ENCODE results near the gene PPM1G. TPM values are rescaled to one million over a fixed set of nuclear protein-coding genes. Genes with fewer than 3 reads are reported as not detected.
"Not testable (repeated sequence)": the region's sequence is repeated elsewhere in the genome, so short reads cannot be mapped to it uniquely, and the experiment has no call there.

The PPM1G gene
- total RNA-seq, 6 experiments from 2014 or later, result 20.9 to 38.4 (median 24.2) TPM

- 0% methylated on average over 15 of the region's 51 CpGs for WGBS (ENCODE audit: insufficient coverage, low coverage, low lambda C conversion rate, missing lambda C conversion rate)
- ATAC-seq (peak; percentile 83 to 92 (median 88)), DNase-seq (peak; percentile 90 to 91 (median 91))
- H3K27ac ChIP-seq, result peak overlapping the region; percentile 89 to 98 (median 97)
- TF ChIP-seq CTCF (IDR thresholded peaks at IDR 0.05), result no peak
- no peak for TF ChIP-seq POLR2A (IDR thresholded peaks at IDR 0.05)
- H3K4me3 ChIP-seq, result peak overlapping the region; percentile 99 to 100 (median 99)
- intact Hi-C loops (cut with DNase I), result no loop called here
- no peaks in the 10 kb centered on the region for H3K27me3 ChIP-seq
- H3K9me3 ChIP-seq, result no peaks in the 10 kb centered on the region
- peaks cover under 1 to 11% (median 8%) of the 10 kb centered on the region in 4 donors for H3K36me3 ChIP-seq
- peaks cover 0 to 18% (median 12%) of the 10 kb centered on the region in 4 donors for H3K4me1 ChIP-seq
Measured at GRCh38 chr2:27428978-27429541, 19.7 kb upstream of the PPM1G start.

- Histone ChIP-seq H3K36me3 (peaks cover 0 to 4% (median 1%) of the 10 kb centered on the region in 4 donors), H3K4me1 (peaks cover 0 to 18% (median 12%) of the 10 kb centered on the region in 4 donors), H3K27me3 (no peaks in the 10 kb centered on the region), H3K9me3 (no peaks in the 10 kb centered on the region), H3K4me3 (peak within 1 kb of the TSS; percentile 99 to 100 (median 99)), H3K27ac (peak within 1 kb of the TSS; percentile 89 to 98 (median 97))
- no peak for TF ChIP-seq CTCF (IDR thresholded peaks at IDR 0.05)
- TF ChIP-seq POLR2A (IDR thresholded peaks at IDR 0.05), result peak; percentile 94
- 0% methylated on average over 7 of the region's 75 CpGs for WGBS (ENCODE audit: insufficient coverage, low coverage, low lambda C conversion rate, missing lambda C conversion rate)
- DNase-seq, result peak; percentile 94 to 96 (median 95)
- peak; percentile 92 to 96 (median 95) for ATAC-seq
- intact Hi-C loops (cut with DNase I), result no loop called here
Measured at GRCh38 chr2:27428213-27428977, 19.0 kb upstream of the PPM1G start, which contains the start of gene NRBP1. Gene NRBP1, plus strand, starts transcription at chr2:27428631. Its CDS starts 4,643 bp downstream, at chr2:27433274.

DNA sequence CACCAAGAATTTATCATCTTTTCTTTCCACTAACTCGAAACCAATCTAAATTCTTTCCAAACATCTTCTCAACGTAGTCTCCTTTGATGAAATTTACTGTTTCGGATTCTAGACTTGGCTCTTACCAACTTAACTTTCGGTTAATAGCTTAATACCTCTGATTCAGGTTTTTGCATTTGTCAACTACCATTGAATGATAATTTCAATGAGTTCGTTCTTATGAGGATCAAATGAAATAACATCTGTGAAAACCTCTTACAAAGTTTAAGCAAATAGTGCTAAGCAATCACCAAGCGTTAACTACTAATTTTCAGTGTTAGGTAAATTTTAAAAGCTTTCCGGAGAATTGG is 18.4 kb upstream of the PPM1G start:
- Histone ChIP-seq H3K9me3 (no peaks in the 10 kb centered on the region), H3K4me3 (peak overlapping the region; percentile 99 to 100 (median 99)), H3K27me3 (no peaks in the 10 kb centered on the region), H3K4me1 (peaks cover 0 to 18% (median 12%) of the 10 kb centered on the region in 4 donors), H3K27ac (peak overlapping the region; percentile 89 to 98 (median 97)), H3K36me3 (no peaks in the 10 kb centered on the region)
- WGBS (ENCODE audit: insufficient coverage, low coverage, low lambda C conversion rate, missing lambda C conversion rate), result 20% methylated on average over 7 of the region's 7 CpGs
- TF ChIP-seq CTCF (IDR thresholded peaks at IDR 0.05) (no peak), POLR2A (IDR thresholded peaks at IDR 0.05) (no peak)
- DNase-seq, result no peak
- intact Hi-C loops (cut with DNase I), result no loop called here
- ATAC-seq, result no peak

DNA sequence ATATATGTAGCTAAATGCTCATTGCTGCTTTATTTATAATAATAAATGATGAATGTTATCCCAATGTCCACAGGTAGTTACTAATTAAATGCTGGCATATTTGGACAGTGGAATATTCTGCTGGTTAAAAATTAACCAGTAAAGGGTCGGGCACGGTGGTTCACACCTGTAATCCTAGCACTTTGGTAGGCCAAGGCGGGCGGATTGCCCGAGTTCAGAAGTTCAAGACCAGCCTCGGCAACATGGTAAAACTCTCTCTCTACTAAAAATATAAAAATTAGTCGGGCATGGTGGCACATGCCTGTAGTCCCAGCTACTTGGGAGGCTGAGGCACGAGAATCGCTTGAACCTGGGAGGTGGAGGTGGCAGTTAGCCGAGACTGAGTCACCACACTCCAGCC is 15.6 kb upstream of the PPM1G start:
- intact Hi-C loops (cut with DNase I); H3K27me3 ChIP-seq; H3K9me3 ChIP-seq; H3K27ac ChIP-seq; H3K4me3 ChIP-seq; ATAC-seq; DNase-seq; H3K36me3 ChIP-seq: not testable (repeated sequence)
- H3K4me1 ChIP-seq, result peaks cover 0 to 18% (median 6%) of the 10 kb centered on the region in 4 donors
- 56% methylated on average over 7 of the region's 10 CpGs for WGBS (ENCODE audit: insufficient coverage, low coverage, low lambda C conversion rate, missing lambda C conversion rate)

DNA sequence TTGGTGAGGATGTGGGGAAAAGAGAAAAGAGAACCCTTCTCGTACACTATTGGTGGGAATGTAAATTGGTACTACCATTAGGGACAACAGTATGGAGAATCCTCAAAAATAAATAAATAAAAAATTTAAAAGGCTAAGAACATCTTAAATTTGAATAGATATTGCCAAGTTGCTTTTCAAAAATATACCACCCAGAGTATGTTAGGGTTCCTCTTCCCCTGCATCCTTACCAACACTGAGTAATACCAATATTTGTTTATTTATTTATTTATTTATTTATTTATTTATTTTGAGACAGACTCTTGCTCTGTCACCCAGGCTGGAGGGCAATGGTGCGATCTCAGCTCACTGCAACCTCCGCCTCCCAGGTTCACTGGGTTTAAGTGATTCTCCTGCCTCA is 13.6 kb upstream of the PPM1G start:
- H3K27me3 ChIP-seq, result no peaks in the 10 kb centered on the region
- TF ChIP-seq CTCF (IDR thresholded peaks at IDR 0.05) (no peak), POLR2A (IDR thresholded peaks at IDR 0.05) (no peak)
- DNase-seq, result no peak
- no peak overlapping the region for H3K27ac ChIP-seq
- H3K4me3 ChIP-seq, result no peak overlapping the region
- 100% methylated on average over 3 of the region's 3 CpGs for WGBS (ENCODE audit: insufficient coverage, low coverage, low lambda C conversion rate, missing lambda C conversion rate)
- intact Hi-C loops (cut with DNase I), result no loop called here
- no peaks in the 10 kb centered on the region for H3K9me3 ChIP-seq
- H3K4me1 ChIP-seq, result peaks cover 0 to 10% (median 2%) of the 10 kb centered on the region in 4 donors
- no peaks in the 10 kb centered on the region for H3K36me3 ChIP-seq
- no peak for ATAC-seq
